HEK293 (cell line): ENCODE data around the gene PLSCR3.

Source experiments
- IKZF3 ChIP-seq: fragments of 450-650 bp; IDR thresholded peaks from 2 replicates; pipeline ENCODE4 v1.5.0; 2018; ENCODE audit warnings: missing biosample characterization, mild to moderate bottlenecking, missing genetic modification characterization, moderate library complexity
- YY1 ChIP-seq: fragments of 450-650 bp; formaldehyde crosslinking; IDR thresholded peaks from 2 replicates; pipeline ENCODE4 v1.5.1; 2018; ENCODE audit warnings: missing biosample characterization, missing genetic modification characterization
- ZBTB8A ChIP-seq: fragments of 450-650 bp; formaldehyde crosslinking; IDR thresholded peaks from 2 replicates; pipeline ENCODE4 v1.5.1; 2016; ENCODE audit warnings: missing biosample characterization, missing genetic modification characterization
- ZNF138 ChIP-seq: fragments of 450-650 bp; formaldehyde crosslinking; IDR thresholded peaks from 2 replicates; pipeline ENCODE4 v1.5.1; 2016; ENCODE audit warnings: missing biosample characterization, missing genetic modification characterization, borderline replicate concordance
- ZNF302 ChIP-seq: fragments of 450-650 bp; formaldehyde crosslinking; IDR thresholded peaks from 2 replicates; pipeline ENCODE4 v1.5.1; 2016; ENCODE audit warnings: missing biosample characterization, missing genetic modification characterization, low read depth
- ZNF514 ChIP-seq: fragments of 450-650 bp; formaldehyde crosslinking; IDR thresholded peaks from 2 replicates; pipeline ENCODE4 v1.5.1; 2016; ENCODE audit warnings: missing biosample characterization, missing genetic modification characterization
- ZNF560 ChIP-seq: fragments of 450-650 bp; formaldehyde crosslinking; IDR thresholded peaks from 2 replicates; pipeline ENCODE4 v1.5.1; 2017; ENCODE audit warnings: missing biosample characterization, missing genetic modification characterization, borderline replicate concordance
- ZNF660 ChIP-seq: fragments of 450-650 bp; IDR thresholded peaks from 2 replicates; pipeline ENCODE4 v1.5.1; 2018; ENCODE audit warnings: missing biosample characterization, mild to moderate bottlenecking, missing genetic modification characterization
- TF ChIP-seq, protein P1 (sequence below): fragments of 450-650 bp; formaldehyde crosslinking; IDR thresholded peaks from 2 replicates; pipeline ENCODE4 v1.5.1; 2016; ENCODE audit warnings: missing biosample characterization, missing genetic modification characterization
- TF ChIP-seq, protein P2 (sequence below): fragments of 450-650 bp; formaldehyde crosslinking; IDR thresholded peaks from 2 replicates; pipeline ENCODE4 v1.5.1; 2016; ENCODE audit warnings: missing biosample characterization, missing genetic modification characterization, borderline replicate concordance

DNA sequence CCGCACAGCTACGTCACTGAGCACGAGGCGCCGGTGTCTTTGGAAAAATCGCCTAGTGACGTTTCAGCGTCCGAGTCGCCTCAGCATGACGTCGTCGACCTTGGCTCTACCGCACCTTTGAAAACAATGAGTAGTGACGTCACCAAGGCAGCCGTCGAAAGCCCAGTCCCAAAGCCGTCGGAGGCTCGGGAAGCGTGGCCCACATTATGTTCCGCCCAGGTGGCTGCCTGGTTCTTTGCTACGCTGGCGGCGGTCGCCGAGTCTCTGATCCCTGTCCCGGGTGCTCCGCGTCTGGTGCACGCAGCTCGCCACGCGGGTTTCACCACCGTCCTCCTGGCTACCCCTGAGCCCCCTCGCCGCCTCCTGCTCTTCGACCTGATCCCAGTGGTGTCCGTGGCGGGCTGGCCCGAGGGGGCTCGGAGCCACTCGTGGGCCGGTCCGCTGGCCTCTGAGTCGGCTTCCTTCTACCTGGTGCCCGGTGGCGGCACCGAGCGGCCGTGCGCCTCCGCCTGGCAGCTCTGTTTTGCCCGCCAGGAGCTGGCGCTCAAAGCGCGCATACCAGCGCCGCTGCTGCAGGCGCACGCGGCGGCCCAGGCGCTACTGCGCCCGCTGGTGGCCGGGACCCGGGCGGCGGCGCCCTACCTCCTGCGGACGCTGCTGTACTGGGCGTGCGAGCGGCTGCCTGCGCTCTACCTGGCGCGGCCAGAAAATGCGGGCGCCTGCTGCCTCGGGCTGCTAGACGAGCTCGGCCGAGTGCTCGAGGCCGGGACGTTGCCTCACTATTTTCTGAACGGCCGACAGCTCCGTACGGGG is 42.4 kb upstream of the PLSCR3 start:
- TF ChIP-seq, protein P1, sequence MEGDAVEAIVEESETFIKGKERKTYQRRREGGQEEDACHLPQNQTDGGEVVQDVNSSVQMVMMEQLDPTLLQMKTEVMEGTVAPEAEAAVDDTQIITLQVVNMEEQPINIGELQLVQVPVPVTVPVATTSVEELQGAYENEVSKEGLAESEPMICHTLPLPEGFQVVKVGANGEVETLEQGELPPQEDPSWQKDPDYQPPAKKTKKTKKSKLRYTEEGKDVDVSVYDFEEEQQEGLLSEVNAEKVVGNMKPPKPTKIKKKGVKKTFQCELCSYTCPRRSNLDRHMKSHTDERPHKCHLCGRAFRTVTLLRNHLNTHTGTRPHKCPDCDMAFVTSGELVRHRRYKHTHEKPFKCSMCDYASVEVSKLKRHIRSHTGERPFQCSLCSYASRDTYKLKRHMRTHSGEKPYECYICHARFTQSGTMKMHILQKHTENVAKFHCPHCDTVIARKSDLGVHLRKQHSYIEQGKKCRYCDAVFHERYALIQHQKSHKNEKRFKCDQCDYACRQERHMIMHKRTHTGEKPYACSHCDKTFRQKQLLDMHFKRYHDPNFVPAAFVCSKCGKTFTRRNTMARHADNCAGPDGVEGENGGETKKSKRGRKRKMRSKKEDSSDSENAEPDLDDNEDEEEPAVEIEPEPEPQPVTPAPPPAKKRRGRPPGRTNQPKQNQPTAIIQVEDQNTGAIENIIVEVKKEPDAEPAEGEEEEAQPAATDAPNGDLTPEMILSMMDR (tag by site-specific recombination) = peak; percentile 81
- TF ChIP-seq ZNF138 (tag by site-specific recombination) (no peak), ZNF660 (tag by site-specific recombination) (peak; percentile 93), ZNF302 (tag by site-specific recombination) (no peak), ZNF560 (tag by site-specific recombination) (no peak), ZNF514 (tag by site-specific recombination) (no peak), ZBTB8A (peak; percentile 97), YY1 (tag by site-specific recombination) (no peak), IKZF3 (no peak)
- TF ChIP-seq, protein P2, sequence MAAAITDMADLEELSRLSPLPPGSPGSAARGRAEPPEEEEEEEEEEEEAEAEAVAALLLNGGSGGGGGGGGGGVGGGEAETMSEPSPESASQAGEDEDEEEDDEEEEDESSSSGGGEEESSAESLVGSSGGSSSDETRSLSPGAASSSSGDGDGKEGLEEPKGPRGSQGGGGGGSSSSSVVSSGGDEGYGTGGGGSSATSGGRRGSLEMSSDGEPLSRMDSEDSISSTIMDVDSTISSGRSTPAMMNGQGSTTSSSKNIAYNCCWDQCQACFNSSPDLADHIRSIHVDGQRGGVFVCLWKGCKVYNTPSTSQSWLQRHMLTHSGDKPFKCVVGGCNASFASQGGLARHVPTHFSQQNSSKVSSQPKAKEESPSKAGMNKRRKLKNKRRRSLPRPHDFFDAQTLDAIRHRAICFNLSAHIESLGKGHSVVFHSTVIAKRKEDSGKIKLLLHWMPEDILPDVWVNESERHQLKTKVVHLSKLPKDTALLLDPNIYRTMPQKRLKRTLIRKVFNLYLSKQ (tag by site-specific recombination) = no peak
